Common myeloid progenitor, CD34-positive (primary cell): ENCODE data around the gene ZNF155.

Experiments used
- CTCF ChIA-PET: fragments of 350-600 bp; sonication (Branson Sonifier 250); formaldehyde crosslinking; loops from one replicate; lab custom pipeline; 2021; ENCODE audit warnings: antibody characterized with exemption; lab: Charles Lee
- POLR2A ChIA-PET: fragments of 350-600 bp; sonication (Branson Sonifier 250); formaldehyde crosslinking; loops from one replicate; lab custom pipeline; 2021; ENCODE audit warnings: antibody characterized with exemption; lab: Charles Lee
- DNase-seq, 3 donors: peaks; one replicate each; pipeline versions ENCODE4 v3.0.0 to v3.0.0-alpha.2; 2013
- H3K27ac ChIP-seq, 2 experiments: 1 replicate in 1 of 2; 2 replicates in 1 of 2; pipeline ENCODE4 v1.7.0; 2013; ENCODE audit warnings: inconsistent platforms in 2 of 2, low read length in 2 of 2, mild to moderate bottlenecking in 2 of 2, low read depth in 1 of 2, moderate library complexity in 1 of 2; ENCODE audit not compliant: severe bottlenecking in 2 of 2, insufficient read depth in 1 of 2, poor library complexity in 1 of 2
- H3K27me3 ChIP-seq, 5 experiments: replicated peaks in 2 of 5; 1 replicate in 3 of 5; 2 replicates in 2 of 5; pipeline versions ENCODE4 v1.6.1 to v1.7.0; 2013; ENCODE audit warnings: low read length in 4 of 5, mild to moderate bottlenecking in 2 of 5, moderate library complexity in 2 of 5, inconsistent platforms in 1 of 5; ENCODE audit not compliant: insufficient read depth in 5 of 5, control insufficient read depth in 4 of 5
- H3K36me3 ChIP-seq, 4 experiments: 1 replicate in 2 of 4; 2 replicates in 2 of 4; pipeline versions ENCODE4 v1.6.1 to v1.7.0; 2013; ENCODE audit warnings: low read length in 3 of 4, control low read depth in 1 of 4, mild to moderate bottlenecking in 1 of 4; ENCODE audit not compliant: control insufficient read depth in 4 of 4, insufficient read depth in 4 of 4
- H3K4me1 ChIP-seq, 4 experiments: 1 replicate in 3 of 4; 2 replicates in 1 of 4; pipeline versions ENCODE4 v1.6.1 to v1.7.1; 2013; ENCODE audit warnings: low read length in 3 of 4, mild to moderate bottlenecking in 3 of 4, control low read depth in 1 of 4, inconsistent platforms in 1 of 4, moderate library complexity in 1 of 4; ENCODE audit not compliant: control insufficient read depth in 4 of 4, insufficient read depth in 4 of 4; ENCODE audit errors: control extremely low read depth in 1 of 4
- H3K4me3 ChIP-seq, 7 experiments: 1 replicate in 4 of 7; 2 replicates in 3 of 7; pipeline versions ENCODE4 v1.5.1 to v1.7.0; 2013; ENCODE audit warnings: mild to moderate bottlenecking in 7 of 7, low read length in 6 of 7, moderate library complexity in 6 of 7, inconsistent platforms in 2 of 7, low read depth in 2 of 7, control low read depth in 1 of 7; ENCODE audit not compliant: insufficient read depth in 4 of 7, control insufficient read depth in 1 of 7; ENCODE audit errors: extremely low read depth in 1 of 7
- H3K9me3 ChIP-seq, 5 experiments: 1 replicate in 4 of 5; 2 replicates in 1 of 5; pipeline versions ENCODE4 v1.6.1 to v1.7.1; 2013; ENCODE audit warnings: low read length in 4 of 5, mild to moderate bottlenecking in 2 of 5, inconsistent platforms in 1 of 5, low read depth in 1 of 5, moderate library complexity in 1 of 5; ENCODE audit not compliant: control insufficient read depth in 4 of 5, insufficient read depth in 2 of 5; ENCODE audit errors: control extremely low read depth in 1 of 5
- WGBS: methylation state at CpG from one replicate; pipeline ENCODE4 v1.1.5; 2013; ENCODE audit not compliant: insufficient coverage; 5-methylcytosine and 5-hydroxymethylcytosine counted together

The ZNF155 gene

GRCh38 chr19:44002566-44003460 lies 18.8 kb downstream of the ZNF155 start, which contains the start of gene ZNF230:
TSS of gene ZNF230 (plus strand) at chr19:44002957. CDS start at chr19:44007079, 4,122 bp downstream.
- peak; percentile 95 to 98 (median 98) for DNase-seq
- Histone ChIP-seq H3K9me3 (peaks cover 11 to 24% (median 15%) of the 10 kb centered on the region in 5 experiments), H3K27ac (peak within 1 kb of the TSS; percentile 73 to 87), H3K4me3 (peak within 1 kb of the TSS; percentile 84 to 100 (median 96)), H3K4me1 (peaks cover 2 to 19% (median 15%) of the 10 kb centered on the region in 4 experiments), H3K36me3 (peaks cover 7 to 17% (median 13%) of the 10 kb centered on the region in 4 experiments), H3K27me3 (no peaks in the 10 kb centered on the region)
- ChIA-PET POLR2A (interaction anchor here (0.6 to 1.2 kb wide), 2 partner anchors 22 to 48 kb away, joined by 3 to 5 read pairs; partner anchors contain the start of gene ZNF222), CTCF (interaction anchor here (0.8 to 1.4 kb wide), 2 partner anchors 88 to 497 kb away, joined by 3 read pairs; no protein-coding TSS in a partner anchor)
- WGBS: 0% methylated on average over 37 of the region's 48 CpGs

GRCh38 chr19:44003461-44004009 lies 19.5 kb downstream of the ZNF155 start:
- H3K4me3 ChIP-seq: peak overlapping the region; percentile 84 to 100 (median 96)
- ChIA-PET CTCF (interaction anchor here (0.8 to 1.4 kb wide), 2 partner anchors 45 to 89 kb away, joined by 3 read pairs; no protein-coding TSS in a partner anchor), POLR2A (interaction anchor here (1.0 to 1.2 kb wide), 2 partner anchors 47 to 111 kb away, joined by 3 read pairs; no protein-coding TSS in a partner anchor)
- H3K36me3 ChIP-seq: peaks cover 11 to 24% (median 16%) of the 10 kb centered on the region in 4 experiments
- peak overlapping the region in 1 of 2 experiments; percentile 87 for H3K27ac ChIP-seq
- peaks cover 10 to 27% (median 20%) of the 10 kb centered on the region in 5 experiments for H3K9me3 ChIP-seq
- peaks cover 2 to 19% (median 15%) of the 10 kb centered on the region in 4 experiments for H3K4me1 ChIP-seq
- H3K27me3 ChIP-seq: no peaks in the 10 kb centered on the region
- peak; percentile 14 to 67 (median 42) for DNase-seq
- WGBS: 3% methylated on average over 13 of the region's 15 CpGs

- Histone ChIP-seq H3K27ac (no peak overlapping the region), H3K9me3 (peaks cover 21 to 51% (median 42%) of the 10 kb centered on the region in 5 experiments), H3K36me3 (peaks cover 35 to 48% (median 39%) of the 10 kb centered on the region in 4 experiments), H3K27me3 (no peaks in the 10 kb centered on the region), H3K4me1 (peaks cover 2 to 19% (median 15%) of the 10 kb centered on the region in 4 experiments), H3K4me3 (no peak overlapping the region)
- ChIA-PET CTCF (no interaction called here), POLR2A (no interaction called here)
- WGBS: 100% methylated on average over 1 of the region's 1 CpG
- DNase-seq: peak; percentile 32 to 73 (median 65)
Observed at GRCh38 chr19:44005973-44006372, 22.0 kb downstream of the ZNF155 start.

DNA sequence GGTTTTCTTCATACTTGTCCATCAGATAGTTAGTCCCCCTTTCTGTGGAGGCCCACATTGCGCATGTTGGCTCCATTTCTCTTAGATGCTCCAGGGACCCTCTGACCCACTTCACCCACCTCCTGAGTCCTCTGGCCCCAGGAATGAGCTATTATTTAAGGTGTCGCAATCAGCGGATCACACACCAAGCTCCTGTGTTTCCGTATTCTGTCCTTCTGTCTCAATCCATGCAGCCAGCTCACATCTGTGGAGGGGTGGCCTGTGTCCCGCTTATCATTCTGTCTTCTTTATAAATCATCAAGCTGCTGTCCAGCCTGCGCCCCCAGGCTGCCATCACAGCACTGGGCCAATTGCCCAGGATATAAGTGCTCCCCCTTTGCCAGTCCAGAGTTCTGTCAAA lies 23.5 kb downstream of the ZNF155 start:
- peaks cover 2 to 13% (median 9%) of the 10 kb centered on the region in 4 experiments for H3K4me1 ChIP-seq
- H3K9me3 ChIP-seq: peaks cover 22 to 65% (median 51%) of the 10 kb centered on the region in 5 experiments
- WGBS: 100% methylated on average over 6 of the region's 6 CpGs
- no peaks in the 10 kb centered on the region for H3K27me3 ChIP-seq
- POLR2A ChIA-PET: no interaction called here
- DNase-seq: no peak
- peaks cover 43 to 63% (median 47%) of the 10 kb centered on the region in 4 experiments for H3K36me3 ChIP-seq
- H3K4me3 ChIP-seq: no peak overlapping the region
- CTCF ChIA-PET: no interaction called here
- no peak overlapping the region for H3K27ac ChIP-seq

DNA sequence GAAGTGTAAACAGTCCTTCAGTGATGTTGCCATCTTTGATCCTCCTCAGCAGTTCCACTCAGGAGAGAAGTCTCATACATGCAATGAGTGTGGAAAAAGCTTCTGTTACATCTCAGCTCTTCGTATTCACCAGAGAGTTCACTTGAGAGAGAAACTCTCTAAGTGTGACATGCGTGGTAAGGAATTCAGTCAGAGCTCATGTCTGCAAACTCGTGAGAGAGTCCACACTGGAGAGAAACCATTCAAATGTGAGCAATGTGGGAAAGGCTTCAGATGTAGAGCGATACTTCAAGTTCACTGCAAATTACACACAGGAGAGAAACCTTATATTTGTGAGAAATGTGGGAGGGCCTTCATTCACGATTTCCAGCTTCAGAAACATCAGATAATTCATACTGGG lies 26.5 kb downstream of the ZNF155 start:
- H3K36me3 ChIP-seq: peaks cover 43 to 70% (median 48%) of the 10 kb centered on the region in 4 experiments
- H3K9me3 ChIP-seq: peaks cover 24 to 81% (median 55%) of the 10 kb centered on the region in 5 experiments
- peak in 1 of 3 donors; percentile 11 for DNase-seq
- peak overlapping the region in 1 of 7 experiments; percentile 13 for H3K4me3 ChIP-seq
- H3K27me3 ChIP-seq: no peaks in the 10 kb centered on the region
- H3K27ac ChIP-seq: no peak overlapping the region
- peaks cover 0 to 3% (median under 1%) of the 10 kb centered on the region in 4 experiments for H3K4me1 ChIP-seq
- ChIA-PET CTCF (no interaction called here), POLR2A (no interaction called here)
- WGBS: 97% methylated on average over 3 of the region's 5 CpGs

DNA sequence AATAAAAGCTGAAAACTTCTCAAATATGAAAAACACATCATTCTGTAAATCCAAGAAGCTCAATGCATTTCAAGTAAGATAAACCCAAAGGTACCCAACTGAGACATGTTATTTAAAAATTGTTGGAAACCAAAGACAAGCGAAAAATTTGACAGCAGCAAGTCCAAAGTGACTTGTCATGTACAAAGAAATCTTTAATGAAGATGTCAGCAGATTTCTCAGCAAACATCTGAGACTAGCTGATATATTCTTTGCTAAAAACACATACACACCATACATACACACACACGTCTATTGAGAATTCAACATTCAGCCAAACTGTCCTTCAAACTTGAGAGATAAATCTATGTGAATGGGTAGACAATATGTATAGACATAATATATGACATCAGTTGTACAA lies 35.5 kb downstream of the ZNF155 start:
- no peaks in the 10 kb centered on the region for H3K27me3 ChIP-seq
- DNase-seq: no peak
- peaks cover 2 to 34% (median 7%) of the 10 kb centered on the region in 5 experiments for H3K9me3 ChIP-seq
- no peak overlapping the region for H3K4me3 ChIP-seq
- H3K27ac ChIP-seq: no peak overlapping the region
- ChIA-PET POLR2A (no interaction called here), CTCF (no interaction called here)
- WGBS: no CpG with 5 or more reads among the region's 2 CpGs
- H3K4me1 ChIP-seq: peaks cover 0 to under 1% (median 0%) of the 10 kb centered on the region in 4 experiments
- no peaks in the 10 kb centered on the region for H3K36me3 ChIP-seq
